K562 (cell line): ENCODE data around the gene PAQR7. TPM values are rescaled to one million over a fixed set of nuclear protein-coding genes. Genes with fewer than 3 reads are reported as not detected.
A peak's percentile ranks its signal among the peaks of the same experiment; 100 is the strongest.

ENCODE experiments used
- EP300 ChIP-seq: IDR thresholded peaks from 2 replicates; pipeline ENCODE4 v1.6.1; 2012; ENCODE audit warnings: low read length, improper control_type of control experiment
- FUS ChIP-seq: fragments of 200-400 bp; formaldehyde crosslinking; optimal IDR thresholded peaks from 2 replicates; pipeline ENCODE3; 2017; ENCODE audit warnings: low read depth, low read length
- MEIS2 ChIP-seq: fragments of 450-650 bp; IDR thresholded peaks from 2 replicates; pipeline ENCODE4 v1.6.1; 2014; ENCODE audit warnings: mild to moderate bottlenecking; ENCODE audit not compliant: partially characterized antibody
- MGA ChIP-seq: fragments of 450-650 bp; IDR thresholded peaks from 2 replicates; pipeline ENCODE4 v1.6.1; 2016; ENCODE audit warnings: mild to moderate bottlenecking, moderate library complexity
- POLR2AphosphoS5 ChIP-seq: IDR thresholded peaks from 2 replicates; pipeline ENCODE4 v1.6.1; 2011; ENCODE audit warnings: mild to moderate bottlenecking, low read depth, low read length, moderate library complexity; ENCODE audit not compliant: control insufficient read depth, insufficient read depth
- STAG1 ChIP-seq: sonication (generic); formaldehyde crosslinking; IDR thresholded peaks from 2 replicates; pipeline ENCODE4 v1.5.0; 2020; ENCODE audit warnings: missing genetic modification reagents, borderline replicate concordance
- ZBTB49 ChIP-seq: sonication (generic); formaldehyde crosslinking; IDR thresholded peaks from 2 replicates; pipeline ENCODE4 v1.8.0; 2022; ENCODE audit warnings: missing genetic modification reagents, mild to moderate bottlenecking, borderline replicate concordance
- ZNF232 ChIP-seq: sonication (generic); formaldehyde crosslinking; IDR thresholded peaks from 2 replicates; pipeline ENCODE4 v1.8.0; 2022; ENCODE audit warnings: mild to moderate bottlenecking, missing genetic modification reagents
- ZNF445 ChIP-seq: fragments of 250-450 bp; sonication (Bioruptor Pico); IDR thresholded peaks from 2 replicates; pipeline ENCODE4 v1.4.0; 2020; ENCODE audit warnings: low read depth, mild to moderate bottlenecking, moderate library complexity
- ZNF740 ChIP-seq, 3 experiments: fragments of 200-800 bp in 1 of 3; sonication (Bioruptor generic) in 1 of 3; sonication (generic) in 1 of 3; formaldehyde crosslinking in 1 of 3; IDR thresholded peaks; 2 replicates each; pipeline versions ENCODE4 v1.6.1 to v1.8.0; 2016 to 2022; ENCODE audit warnings: mild to moderate bottlenecking in 2 of 3, missing compliant biosample characterization in 2 of 3, missing genetic modification characterization in 2 of 3, missing genetic modification reagents in 1 of 3
- polyA plus RNA-seq, 8 experiments: library from polyadenylated mRNA; depleted of rRNA in 4 of 8; stranded (reverse) in 5 of 8; unstranded in 3 of 8; fragments of >200 nt; fragmentation: Nextera tagmentation in 2 of 8; fragmentation: Illumina TruSeq in 1 of 8; extraction: Ambion mirVana in 2 of 8; extraction: Trizol in 1 of 8; gene quantifications; 2 replicates each; pipeline versions ENCODE4 v1.2.1 to v1.2.3, GENCODE V29; 2011 to 2014; ENCODE audit warnings: inconsistent platforms in 1 of 8, missing spikeins in 1 of 8
- total RNA-seq, 7 experiments: library from RNA; depleted of rRNA in 6 of 7; stranded (reverse); fragments of >200 nt in 6 of 7; fragmentation: Illumina TruSeq in 2 of 7; extraction: Trizol in 2 of 7; gene quantifications; 2 replicates each; pipeline versions ENCODE4 v1.2.1 to v1.2.3, GENCODE V29; 2011 to 2021; ENCODE audit warnings: low replicate concordance in 1 of 7

PAQR7 gene
- total and polyA plus RNA-seq, 9 of the 15 experiments (the other 6 are each of a cell fraction or from before 2014, with no cell fraction given) = 1.1 to 5.2 (median 2.6) TPM

- no peak for TF ChIP-seq ZBTB49 (CRISPR knock-in tag)
- TF ChIP-seq MEIS2 = peak; percentile 48
- no peak for TF ChIP-seq ZNF232 (CRISPR knock-in tag)
- no peak for TF ChIP-seq ZNF740 (CRISPR knock-in tag; IDR thresholded peaks at IDR 0.05)
- 0 out of 4 replicates have a peak, but pooled peaks of 1 of the 2 experiments have one; percentile 24 for TF ChIP-seq ZNF740 (tag; IDR thresholded peaks at IDR 0.05)
- TF ChIP-seq POLR2AphosphoS5 = no peak
- TF ChIP-seq STAG1 (CRISPR knock-in tag) = no peak
- no peak for TF ChIP-seq ZNF445
- TF ChIP-seq FUS = no peak
- peak; percentile 43; the same call in 1 of the 2 replicates for TF ChIP-seq EP300
- no peak for TF ChIP-seq MGA
Observed at GRCh38 chr1:25861316-25862286, 13.9 kb downstream of the PAQR7 start (continued).
